Skeletal muscle satellite cell (primary cell): ENCODE data around the gene ILDR1. TPM values are rescaled to one million over a fixed set of nuclear protein-coding genes. Genes with fewer than 3 reads are reported as not detected.

ENCODE experiments used
- H3K27me3 ChIP-seq: 2 replicates; pipeline ENCODE4 v1.7.0; 2013; ENCODE audit warnings: low read length; ENCODE audit not compliant: control insufficient read depth, insufficient read depth
- H3K36me3 ChIP-seq: 2 replicates; pipeline ENCODE4 v1.7.0; 2013; ENCODE audit warnings: mild to moderate bottlenecking, control low read depth, low read length; ENCODE audit not compliant: insufficient read depth
- H3K4me1 ChIP-seq: 2 replicates; pipeline ENCODE4 v1.7.0; 2013; ENCODE audit warnings: low read length; ENCODE audit not compliant: control insufficient read depth, insufficient read depth
- H3K4me2 ChIP-seq: 2 replicates; pipeline ENCODE4 v1.7.0; 2013; ENCODE audit warnings: mild to moderate bottlenecking, low read length
- H3K4me3 ChIP-seq: 2 replicates; pipeline ENCODE4 v1.7.0; 2013; ENCODE audit warnings: low read length
- H3K9ac ChIP-seq: 2 replicates; pipeline ENCODE4 v1.7.0; 2013; ENCODE audit warnings: mild to moderate bottlenecking, low read depth, low read length, moderate library complexity
- H3K9me3 ChIP-seq: replicated peaks from 2 replicates; pipeline ENCODE4 v1.7.0; 2013; ENCODE audit warnings: mild to moderate bottlenecking, control low read depth, low read length
- total RNA-seq: library from RNA; depleted of rRNA; stranded (reverse); fragments of >200 nt; gene quantifications from 2 replicates; pipeline ENCODE4 v1.2.3, GENCODE V29; 2012; rRNA removed

ILDR1 gene
- not detected in 2 replicates for total RNA-seq

DNA sequence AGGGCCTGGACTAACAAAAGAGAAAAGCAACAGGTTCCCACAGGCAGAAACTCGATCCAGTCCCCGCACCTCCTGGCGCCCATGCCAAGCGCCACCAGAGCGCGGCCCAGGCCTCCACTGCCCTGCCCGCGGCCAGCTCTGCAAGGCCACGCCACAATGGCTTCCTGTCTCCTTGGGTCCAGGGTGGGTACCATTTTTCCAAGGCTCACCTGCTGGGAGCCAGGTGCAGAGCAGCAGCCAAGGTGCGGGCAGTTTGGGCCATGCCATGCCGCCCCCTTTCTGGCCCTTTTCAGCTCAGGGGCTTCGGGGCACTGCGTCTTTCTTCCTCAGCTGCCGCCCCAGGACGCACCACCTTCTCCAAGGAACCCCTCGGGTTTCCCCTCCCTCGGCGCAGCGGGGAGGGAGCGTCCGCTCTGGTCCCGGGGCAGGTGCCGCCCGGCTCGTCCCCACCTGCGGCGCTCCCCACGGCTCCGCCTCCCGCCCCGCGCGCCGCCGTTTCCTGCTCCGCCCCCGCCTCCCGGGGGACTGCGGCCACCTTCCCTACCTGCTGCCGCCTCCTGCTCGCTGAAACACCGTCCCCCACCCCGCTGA is at the start of gene ILDR1:
ILDR1 (minus strand) TSS at position 437 of the 591 bp plus-strand sequence; CDS start at position 267, 170 bp downstream.
- H3K4me3 ChIP-seq, result no peak within 1 kb of the TSS
- H3K4me2 ChIP-seq, result no peak within 1 kb of the TSS
- no peaks in the 10 kb centered on the region for H3K4me1 ChIP-seq
- no peaks in the 10 kb centered on the region for H3K36me3 ChIP-seq
- no peak within 1 kb of the TSS for H3K9ac ChIP-seq
- no peaks in the 10 kb centered on the region for H3K9me3 ChIP-seq
- peaks cover 32% of the 10 kb centered on the region for H3K27me3 ChIP-seq

DNA sequence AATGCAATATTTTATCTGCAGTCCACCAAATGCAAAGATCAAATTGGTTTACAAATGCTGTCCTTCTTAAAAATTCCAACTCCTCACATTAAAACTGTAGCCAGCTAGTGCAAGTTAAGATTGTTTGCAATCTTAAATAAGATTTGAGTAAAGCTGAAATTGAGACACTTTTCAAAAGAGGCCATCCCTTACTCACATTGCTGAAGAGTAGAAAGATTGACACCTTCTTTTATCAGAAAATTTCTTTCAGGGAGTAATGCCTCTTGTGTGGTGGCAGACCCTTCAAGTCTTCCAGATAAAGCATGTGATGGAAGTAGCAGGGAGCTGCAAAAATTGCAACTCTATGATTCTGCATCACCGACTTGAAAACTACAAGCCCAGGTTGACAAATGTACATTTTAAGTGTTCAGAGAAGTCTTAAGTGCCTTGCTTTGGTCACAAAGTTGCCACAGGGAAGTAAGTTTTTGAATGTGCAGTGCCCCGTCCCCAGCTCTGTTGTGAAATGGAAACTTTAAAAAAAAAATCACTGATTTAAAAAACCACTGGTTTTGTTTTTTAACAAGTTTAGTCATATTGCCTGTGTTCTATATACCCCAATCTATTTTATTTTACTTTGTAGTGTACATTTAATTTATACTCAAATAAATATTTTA is 45.7 kb upstream of the ILDR1 start:
- no peaks in the 10 kb centered on the region for H3K4me1 ChIP-seq
- H3K4me2 ChIP-seq, result no peak overlapping the region
- H3K9ac ChIP-seq, result no peak overlapping the region
- no peaks in the 10 kb centered on the region for H3K36me3 ChIP-seq
- no peaks in the 10 kb centered on the region for H3K27me3 ChIP-seq
- no peak overlapping the region for H3K4me3 ChIP-seq
- no peaks in the 10 kb centered on the region for H3K9me3 ChIP-seq

DNA sequence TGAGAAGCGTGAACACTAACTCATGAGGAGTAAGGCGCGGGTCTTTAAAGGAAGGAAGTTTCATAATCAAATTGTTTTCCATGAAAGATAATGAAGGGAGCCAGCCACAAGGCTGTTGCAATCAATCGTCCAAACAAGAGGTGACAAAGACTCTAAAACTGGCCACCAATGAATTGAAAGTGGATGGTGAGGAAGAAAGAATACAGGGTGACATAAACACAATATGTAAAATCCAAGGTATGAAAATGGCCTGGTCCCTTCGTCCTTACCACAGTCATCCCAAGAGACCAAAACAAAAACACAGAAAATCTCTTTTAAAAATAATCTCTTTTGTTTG is 45.1 kb upstream of the ILDR1 start:
- no peaks in the 10 kb centered on the region for H3K9me3 ChIP-seq
- no peaks in the 10 kb centered on the region for H3K4me1 ChIP-seq
- no peak overlapping the region for H3K9ac ChIP-seq
- H3K4me3 ChIP-seq, result no peak overlapping the region
- no peak overlapping the region for H3K4me2 ChIP-seq
- H3K36me3 ChIP-seq, result no peaks in the 10 kb centered on the region
- no peaks in the 10 kb centered on the region for H3K27me3 ChIP-seq

DNA sequence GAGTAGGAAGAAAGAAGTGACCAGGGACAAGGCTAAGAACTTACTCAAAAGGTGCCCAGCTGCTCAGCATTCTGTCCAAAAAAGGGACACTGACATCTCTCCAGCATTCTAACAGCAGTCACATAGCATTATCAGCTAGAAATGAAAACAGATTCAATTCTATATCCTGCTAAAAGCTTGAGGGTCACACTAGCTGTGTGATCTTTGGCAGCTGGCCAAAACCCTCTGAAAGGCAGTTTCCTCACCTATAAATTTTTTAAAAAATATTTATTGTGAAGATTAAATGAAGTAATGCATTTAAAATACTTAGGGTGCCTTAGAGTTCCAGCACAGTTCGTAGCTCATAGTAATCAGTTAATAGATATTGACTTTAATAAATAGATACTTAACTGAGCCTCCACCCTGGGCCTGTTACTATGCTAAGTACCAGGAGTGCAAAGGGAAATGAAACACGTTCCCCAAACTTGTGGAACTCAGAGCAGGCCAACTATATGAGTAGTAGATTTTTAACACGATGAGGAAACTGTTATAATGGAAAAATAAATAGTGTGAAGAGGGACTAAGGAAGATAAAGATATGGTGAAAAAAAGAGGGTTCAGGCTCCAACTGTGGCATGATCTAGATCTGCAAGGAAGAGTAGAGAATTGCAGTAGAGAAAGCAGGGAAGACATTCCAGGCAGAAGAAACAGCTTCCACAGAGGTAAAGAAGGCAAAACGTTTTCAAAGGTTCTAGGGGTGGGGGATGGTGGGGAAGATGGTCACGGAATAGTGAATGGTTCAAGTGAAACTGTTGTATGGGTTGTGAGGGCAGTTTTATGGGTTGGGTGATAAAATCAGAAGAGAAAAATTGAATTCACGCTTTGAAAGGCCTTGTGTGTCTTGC is 44.5 kb upstream of the ILDR1 start:
- Histone ChIP-seq H3K27me3 (no peaks in the 10 kb centered on the region), H3K4me2 (no peak overlapping the region), H3K4me1 (no peaks in the 10 kb centered on the region), H3K4me3 (no peak overlapping the region), H3K9me3 (no peaks in the 10 kb centered on the region), H3K36me3 (no peaks in the 10 kb centered on the region), H3K9ac (no peak overlapping the region)

DNA sequence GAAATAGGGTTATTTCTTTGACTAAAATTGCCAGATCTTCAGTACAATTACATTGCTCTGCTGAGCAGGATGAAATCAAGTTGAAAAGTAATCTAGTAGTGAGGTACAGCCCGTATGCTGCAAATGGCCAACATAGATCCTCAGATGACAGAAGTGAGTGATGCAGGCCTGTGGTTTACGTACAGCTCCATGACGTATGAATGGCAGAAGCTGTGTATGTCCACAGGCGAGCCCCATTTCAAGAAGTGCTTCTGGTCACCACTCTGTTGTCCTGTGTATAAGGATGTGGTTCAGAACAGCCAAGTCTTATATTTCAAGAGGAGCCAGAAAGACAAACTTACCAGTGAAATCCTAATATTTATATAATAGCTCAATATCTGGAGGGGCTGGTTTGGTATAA is 42.3 kb upstream of the ILDR1 start:
- no peak overlapping the region for H3K4me2 ChIP-seq
- no peaks in the 10 kb centered on the region for H3K36me3 ChIP-seq
- no peaks in the 10 kb centered on the region for H3K4me1 ChIP-seq
- no peaks in the 10 kb centered on the region for H3K9me3 ChIP-seq
- H3K27me3 ChIP-seq, result no peaks in the 10 kb centered on the region
- no peak overlapping the region for H3K4me3 ChIP-seq
- H3K9ac ChIP-seq, result no peak overlapping the region

DNA sequence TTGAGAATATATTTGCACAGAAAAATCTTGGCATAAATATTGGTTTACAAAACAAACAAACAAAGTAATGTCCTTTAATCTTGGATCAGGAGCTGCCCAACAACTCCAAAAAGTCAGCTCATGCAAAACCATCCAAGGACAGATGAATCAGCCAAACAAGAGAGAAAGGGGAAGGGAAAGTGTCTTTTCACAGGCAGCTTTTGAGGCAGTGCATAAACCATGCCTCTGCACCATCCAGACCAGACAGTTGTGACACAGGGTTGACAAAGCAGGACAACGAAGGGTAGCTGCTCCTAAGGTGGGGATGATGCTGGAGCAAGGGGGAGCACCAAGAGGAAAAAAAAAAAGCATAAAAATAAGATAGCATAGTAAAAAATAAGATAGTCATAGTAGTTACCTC is 41.9 kb upstream of the ILDR1 start:
- Histone ChIP-seq H3K4me3 (no peak overlapping the region), H3K27me3 (no peaks in the 10 kb centered on the region), H3K9me3 (no peaks in the 10 kb centered on the region), H3K4me1 (no peaks in the 10 kb centered on the region), H3K36me3 (no peaks in the 10 kb centered on the region), H3K4me2 (no peak overlapping the region), H3K9ac (no peak overlapping the region)

DNA sequence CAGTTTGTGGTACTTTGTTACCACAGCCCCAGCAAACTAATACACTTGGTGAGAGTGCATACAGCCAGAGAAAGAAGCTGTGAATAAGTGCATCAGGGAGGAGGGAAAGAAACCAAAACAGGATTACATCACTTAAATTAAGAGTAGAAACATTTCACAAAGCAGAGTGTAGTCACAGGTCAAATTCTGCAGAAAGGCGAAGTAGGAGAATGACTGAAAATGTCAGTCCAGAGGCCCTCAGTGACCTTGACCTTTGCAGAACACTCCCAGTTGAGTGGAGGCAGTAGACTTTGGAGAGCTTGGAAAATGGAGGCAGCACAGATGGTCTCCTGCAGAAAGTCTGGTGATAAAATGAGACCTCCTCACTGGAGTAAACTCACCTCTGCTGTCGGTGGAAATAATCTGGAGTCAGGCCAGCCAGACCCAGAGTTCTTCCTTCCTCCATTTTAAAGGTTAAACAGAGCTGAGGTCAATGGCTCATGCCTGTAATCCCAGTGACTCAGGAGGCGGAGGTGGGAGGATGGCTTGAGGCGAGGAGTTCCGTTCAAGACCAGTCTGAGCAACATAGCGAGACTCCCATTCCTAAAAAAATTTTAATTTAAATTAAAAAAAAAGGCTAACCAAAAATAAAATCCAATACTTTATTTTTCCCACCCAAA is 38.1 kb upstream of the ILDR1 start:
- Histone ChIP-seq H3K9ac (no peak overlapping the region), H3K4me3 (no peak overlapping the region), H3K9me3 (no peaks in the 10 kb centered on the region), H3K27me3 (no peaks in the 10 kb centered on the region), H3K36me3 (no peaks in the 10 kb centered on the region), H3K4me2 (no peak overlapping the region), H3K4me1 (no peaks in the 10 kb centered on the region)

DNA sequence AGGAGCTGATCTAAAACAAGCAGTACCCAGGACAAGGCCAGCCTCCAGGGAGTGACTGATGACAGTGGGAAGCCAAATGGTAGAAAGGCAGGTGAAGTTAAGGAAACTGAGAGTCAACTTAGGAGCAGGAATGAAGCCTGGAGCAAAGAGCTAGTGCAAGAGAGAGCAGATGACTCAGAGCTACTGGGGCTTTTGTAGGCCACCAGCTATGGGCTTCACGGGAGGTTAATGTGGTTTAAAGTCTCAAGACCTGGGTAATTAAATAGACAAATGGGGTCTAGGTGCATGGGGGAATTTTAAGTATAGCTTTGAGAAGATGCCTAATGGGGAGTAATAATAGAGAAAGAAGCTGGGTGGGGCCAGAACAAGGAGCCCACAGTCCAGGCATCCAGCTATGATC is 36.2 kb upstream of the ILDR1 start:
- Histone ChIP-seq H3K4me1 (no peaks in the 10 kb centered on the region), H3K9ac (no peak overlapping the region), H3K27me3 (no peaks in the 10 kb centered on the region), H3K4me2 (no peak overlapping the region), H3K36me3 (no peaks in the 10 kb centered on the region), H3K9me3 (no peaks in the 10 kb centered on the region), H3K4me3 (no peak overlapping the region)

DNA sequence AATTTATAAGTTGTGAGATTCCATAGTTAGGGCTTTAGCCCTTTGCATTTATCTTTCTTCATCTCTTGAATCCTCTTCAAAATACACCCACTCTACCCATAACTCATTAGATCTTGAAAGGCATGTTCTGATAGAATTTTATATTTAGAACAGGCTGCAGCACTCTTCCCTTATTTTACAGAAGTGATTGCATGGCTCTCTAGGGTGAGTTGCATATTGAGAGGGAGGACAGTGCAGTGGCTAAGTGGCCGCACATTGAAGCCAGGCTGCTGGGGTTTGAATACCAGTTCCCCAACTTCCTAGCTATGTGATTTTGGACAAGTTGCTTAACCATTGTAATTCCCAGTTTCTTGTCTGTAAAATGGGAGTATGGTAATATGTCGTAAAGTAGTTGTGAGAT is 35.6 kb upstream of the ILDR1 start:
- H3K4me3 ChIP-seq, result no peak overlapping the region
- no peaks in the 10 kb centered on the region for H3K4me1 ChIP-seq
- no peak overlapping the region for H3K9ac ChIP-seq

DNA sequence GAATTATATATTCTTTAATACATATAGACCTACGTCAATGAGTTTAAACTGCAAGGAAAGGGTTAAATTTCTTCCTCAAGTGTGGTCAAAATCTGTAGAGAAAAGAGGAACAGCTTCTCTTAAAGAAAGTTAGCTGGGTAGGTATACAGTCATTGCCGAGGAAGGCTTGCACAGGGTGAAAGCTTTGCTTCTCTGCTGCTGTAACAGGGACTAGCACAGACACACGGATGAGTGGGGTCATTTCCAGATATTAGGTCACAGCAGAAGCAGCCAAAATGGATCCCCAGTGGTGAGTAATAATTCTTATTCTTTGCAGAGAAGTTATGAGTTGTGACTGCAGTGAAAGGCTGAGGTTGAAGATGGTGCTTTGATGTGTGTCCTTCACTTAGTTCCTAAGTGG is 33.2 kb upstream of the ILDR1 start, which contains the start of gene CD86:
CD86 (plus strand) TSS at position 148 of the 400 bp plus-strand sequence; CDS start at position 276, 128 bp downstream.
- H3K9ac ChIP-seq, result no peak within 1 kb of the TSS
- no peak within 1 kb of the TSS for H3K4me3 ChIP-seq
- no peaks in the 10 kb centered on the region for H3K36me3 ChIP-seq
- no peaks in the 10 kb centered on the region for H3K4me1 ChIP-seq
- no peaks in the 10 kb centered on the region for H3K9me3 ChIP-seq
- no peak within 1 kb of the TSS for H3K4me2 ChIP-seq
- H3K27me3 ChIP-seq, result no peaks in the 10 kb centered on the region

More for the DNA sequence above, 35.6 kb upstream of the ILDR1 start:
- Histone ChIP-seq H3K36me3 (no peaks in the 10 kb centered on the region), H3K4me2 (no peak overlapping the region), H3K9me3 (no peaks in the 10 kb centered on the region), H3K27me3 (no peaks in the 10 kb centered on the region)

DNA sequence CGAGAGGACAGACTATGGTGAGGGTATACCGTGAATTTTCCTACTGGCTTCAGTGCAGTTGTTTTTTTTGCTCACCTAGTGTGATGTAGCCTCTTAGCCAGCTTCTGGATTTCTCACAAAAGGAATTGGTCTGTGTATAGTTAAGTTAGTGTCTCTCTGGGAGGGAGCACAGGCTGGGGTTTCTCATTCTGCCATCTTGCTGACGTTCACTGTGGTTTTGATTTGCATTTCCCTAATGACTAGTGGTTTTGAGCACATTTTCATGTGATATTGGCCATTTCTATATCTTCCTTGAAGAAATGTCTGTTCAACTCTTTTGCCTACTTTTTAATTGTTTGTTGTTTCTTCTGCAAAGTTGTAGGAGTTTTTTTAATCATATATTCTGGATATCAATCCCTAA is 30.9 kb upstream of the ILDR1 start:
- H3K27me3 ChIP-seq, result no peaks in the 10 kb centered on the region

More for the DNA sequence above, 30.9 kb upstream of the ILDR1 start:
- Histone ChIP-seq H3K4me3 (no peak overlapping the region), H3K4me2 (no peak overlapping the region), H3K9me3 (no peaks in the 10 kb centered on the region), H3K36me3 (no peaks in the 10 kb centered on the region), H3K4me1 (no peaks in the 10 kb centered on the region), H3K9ac (no peak overlapping the region)
